GM19351 (cell line): Measurements from ENCODE around the gene RNF175.
"Not testable (repeated sequence)": the region's sequence is repeated elsewhere in the genome, so short reads cannot be mapped to it uniquely, and the experiment has no call there.

Experiments used
- ATAC-seq: cut with Tn5 transposase; IDR thresholded peaks from one replicate; pipeline ENCODE4 v1.9.1; 2021; ENCODE audit warnings: mild to moderate bottlenecking, moderate library complexity; ENCODE audit not compliant: unreplicated experiment

RNF175 gene

GRCh38 chr4:153684971-153685371 lies 74.9 kb downstream of the RNF175 start:
- ATAC-seq, result no peak

- ATAC-seq, result peak; percentile 91
Measured at GRCh38 chr4:153684182-153684970, 75.4 kb downstream of the RNF175 start, which contains the start of gene TLR2. Gene TLR2 (plus strand): TSS chr4:153684280. CDS start chr4:153702908, 18,628 bp downstream.

- no peak for ATAC-seq
Measured at GRCh38 chr4:153683763-153684181, 76.1 kb downstream of the RNF175 start.

GRCh38 chr4:153679486-153679885 lies 80.3 kb downstream of the RNF175 start:
- no peak for ATAC-seq

- no peak for ATAC-seq
Measured at GRCh38 chr4:153676984-153677383, 82.8 kb downstream of the RNF175 start.

GRCh38 chr4:153676486-153676885 lies 83.3 kb downstream of the RNF175 start:
- no peak for ATAC-seq

- no peak for ATAC-seq
Measured at GRCh38 chr4:153669838-153670237, 90.0 kb downstream of the RNF175 start.

GRCh38 chr4:153668647-153669046 lies 91.2 kb downstream of the RNF175 start:
- ATAC-seq, result no peak

GRCh38 chr4:153666505-153666904 lies 93.3 kb downstream of the RNF175 start:
- ATAC-seq, result not testable (repeated sequence)

- no peak for ATAC-seq
Measured at GRCh38 chr4:153663667-153664066, 96.2 kb downstream of the RNF175 start.

- ATAC-seq, result no peak
Measured at GRCh38 chr4:153661908-153662307, 97.9 kb downstream of the RNF175 start.

- no peak for ATAC-seq
Measured at GRCh38 chr4:153661215-153661822, 98.5 kb downstream of the RNF175 start.
